ENCODE measurements around the gene RPL21. TPM values are rescaled to one million over a fixed set of nuclear protein-coding genes. Genes with fewer than 3 reads are reported as not detected.
A peak's percentile ranks its signal among the peaks of the same experiment; 100 is the strongest.

Gene RPL21
- total and polyA plus RNA-seq, 2 donors (not counting 1 experiment from before 2014, with no cell fraction given) = 1,937 to 2,245 TPM

DNA sequence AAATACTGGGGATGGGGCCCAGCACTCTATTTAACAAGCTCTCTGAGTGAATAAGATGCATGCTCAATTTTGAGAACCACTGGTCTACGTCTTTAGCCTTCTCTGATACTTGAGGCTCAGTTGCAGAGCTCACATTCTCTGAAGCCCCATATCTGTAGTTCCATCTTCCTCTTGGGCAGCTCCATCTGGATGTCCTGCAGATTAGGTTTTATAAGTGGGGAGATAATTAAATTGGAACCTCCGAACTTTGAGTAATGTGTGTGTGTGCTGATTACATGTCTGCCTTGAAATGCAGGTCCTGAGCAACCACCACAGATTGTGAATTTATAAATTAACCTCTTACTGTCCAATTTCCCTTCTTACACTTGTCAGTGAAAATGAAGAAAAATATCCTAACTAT lies 12.1 kb downstream of the RPL21 start:
- CTCF ChIA-PET = interaction anchor here (1.2 to 1.3 kb wide), 2 partner anchors 99 kb away, joined by 3 read pairs; no protein-coding TSS in a partner anchor
- Histone ChIP-seq H2AFZ (ENCODE audit: insufficient read depth, low read depth, low read length, poor library complexity, severe bottlenecking) (no peak overlapping the region), H3K4me3 (ENCODE audit: control extremely low read depth in 1 of 5, extremely low read depth in 1 of 5, insufficient read depth in 1 of 5, low read depth in 2 of 5, low read length in 4 of 5) (no peak overlapping the region), H3K79me2 (ENCODE audit: control insufficient read depth, insufficient read depth, low read length) (peaks cover 23% of the 10 kb centered on the region), H3K27ac (ENCODE audit: low read length in 2 of 2) (no peak overlapping the region), H3K36me3 (replicated peaks in 1 of 2; ENCODE audit: control extremely low read depth in 1 of 2, control insufficient read depth in 1 of 2, extremely low read depth in 1 of 2, insufficient read depth in 2 of 2, low read length in 1 of 2) (peaks cover 0 to 15% of the 10 kb centered on the region in 2 experiments), H3K27me3 (replicated peaks in 1 of 4; ENCODE audit: control extremely low read depth in 1 of 4, control insufficient read depth in 3 of 4, insufficient read depth in 4 of 4, low read length in 3 of 4) (no peaks in the 10 kb centered on the region), H3K4me2 (replicated peaks; ENCODE audit: low read depth, low read length, poor library complexity, severe bottlenecking) (no peak overlapping the region), H3K4me1 (ENCODE audit: control insufficient read depth in 2 of 2, insufficient read depth in 2 of 2, low read length in 2 of 2) (peaks cover 22 to 28% of the 10 kb centered on the region in 2 donors), H3K9ac (ENCODE audit: low read length) (no peak overlapping the region), H4K20me1 (ENCODE audit: control insufficient read depth, insufficient read depth, low read length, poor library complexity, severe bottlenecking) (no peaks in the 10 kb centered on the region), H3K9me3 (ENCODE audit: control extremely low read depth in 1 of 3, control insufficient read depth in 2 of 3, insufficient read depth in 1 of 3, low read length in 2 of 3) (no peaks in the 10 kb centered on the region)
- Mint-ChIP-seq H3K27ac (peak overlapping the region; percentile 41), H3K4me3 (no peak overlapping the region), H3K27me3 (no peaks in the 10 kb centered on the region), H3K9me3 (ENCODE audit: insufficient read depth) (no peaks in the 10 kb centered on the region), H3K4me1 (peaks cover 67% of the 10 kb centered on the region)
- TF ChIP-seq, protein P1, sequence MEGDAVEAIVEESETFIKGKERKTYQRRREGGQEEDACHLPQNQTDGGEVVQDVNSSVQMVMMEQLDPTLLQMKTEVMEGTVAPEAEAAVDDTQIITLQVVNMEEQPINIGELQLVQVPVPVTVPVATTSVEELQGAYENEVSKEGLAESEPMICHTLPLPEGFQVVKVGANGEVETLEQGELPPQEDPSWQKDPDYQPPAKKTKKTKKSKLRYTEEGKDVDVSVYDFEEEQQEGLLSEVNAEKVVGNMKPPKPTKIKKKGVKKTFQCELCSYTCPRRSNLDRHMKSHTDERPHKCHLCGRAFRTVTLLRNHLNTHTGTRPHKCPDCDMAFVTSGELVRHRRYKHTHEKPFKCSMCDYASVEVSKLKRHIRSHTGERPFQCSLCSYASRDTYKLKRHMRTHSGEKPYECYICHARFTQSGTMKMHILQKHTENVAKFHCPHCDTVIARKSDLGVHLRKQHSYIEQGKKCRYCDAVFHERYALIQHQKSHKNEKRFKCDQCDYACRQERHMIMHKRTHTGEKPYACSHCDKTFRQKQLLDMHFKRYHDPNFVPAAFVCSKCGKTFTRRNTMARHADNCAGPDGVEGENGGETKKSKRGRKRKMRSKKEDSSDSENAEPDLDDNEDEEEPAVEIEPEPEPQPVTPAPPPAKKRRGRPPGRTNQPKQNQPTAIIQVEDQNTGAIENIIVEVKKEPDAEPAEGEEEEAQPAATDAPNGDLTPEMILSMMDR (IDR thresholded peaks at IDR 0.05) = no peak
- TF ChIP-seq EZH2 (IDR thresholded peaks at IDR 0.05; ENCODE audit: borderline replicate concordance, insufficient read depth, low read depth, low read length, poor library complexity, severe bottlenecking) = no peak
- no peak for DNase-seq
- no CpG with 5 or more reads among the region's 2 CpGs for WGBS (ENCODE audit: insufficient coverage)
- POLR2A ChIA-PET = interaction anchor here (0.6 kb wide), 2 partner anchors 11 to 93 kb away, joined by 3 to 8 read pairs; no protein-coding TSS in a partner anchor
- intact Hi-C loops (cut with micrococcal nuclease) = loop anchor here (10.0 kb wide), 1 partner anchor 781 kb away; no protein-coding TSS in a partner anchor
- ATAC-seq (ENCODE audit: low read depth) = no peak

DNA sequence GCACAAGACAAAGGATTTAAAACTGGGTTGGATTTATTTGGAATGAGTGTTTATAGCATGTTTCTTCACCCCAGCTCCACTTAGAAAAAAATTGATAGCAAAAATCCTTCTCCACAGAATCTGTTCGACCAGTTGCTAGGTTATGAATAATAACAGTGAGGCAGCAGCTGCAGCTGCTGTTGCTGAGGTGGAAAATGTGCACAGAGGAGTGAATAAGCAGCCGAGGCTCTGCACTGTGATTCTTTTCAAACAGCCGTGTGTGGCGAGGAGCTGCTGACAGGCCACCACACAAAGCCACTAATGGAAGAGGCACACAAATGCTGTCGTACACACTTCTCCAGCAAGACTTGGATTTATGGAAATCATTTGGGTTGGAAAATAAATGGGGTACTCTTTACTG lies 12.8 kb downstream of the RPL21 start:
- Histone ChIP-seq H3K27ac (ENCODE audit: low read length in 2 of 2) (peak overlapping the region in 1 of 2 donors; percentile 28), H3K4me3 (ENCODE audit: control extremely low read depth in 1 of 5, extremely low read depth in 1 of 5, insufficient read depth in 1 of 5, low read depth in 2 of 5, low read length in 4 of 5) (no peak overlapping the region), H4K20me1 (ENCODE audit: control insufficient read depth, insufficient read depth, low read length, poor library complexity, severe bottlenecking) (no peaks in the 10 kb centered on the region), H3K27me3 (replicated peaks in 1 of 4; ENCODE audit: control extremely low read depth in 1 of 4, control insufficient read depth in 3 of 4, insufficient read depth in 4 of 4, low read length in 3 of 4) (no peaks in the 10 kb centered on the region), H3K9ac (ENCODE audit: low read length) (no peak overlapping the region), H3K9me3 (ENCODE audit: control extremely low read depth in 1 of 3, control insufficient read depth in 2 of 3, insufficient read depth in 1 of 3, low read length in 2 of 3) (no peaks in the 10 kb centered on the region), H3K79me2 (ENCODE audit: control insufficient read depth, insufficient read depth, low read length) (peaks cover 23% of the 10 kb centered on the region), H3K4me2 (replicated peaks; ENCODE audit: low read depth, low read length, poor library complexity, severe bottlenecking) (no peak overlapping the region), H3K36me3 (replicated peaks in 1 of 2; ENCODE audit: control extremely low read depth in 1 of 2, control insufficient read depth in 1 of 2, extremely low read depth in 1 of 2, insufficient read depth in 2 of 2, low read length in 1 of 2) (peaks cover 0 to 8% of the 10 kb centered on the region in 2 experiments), H3K4me1 (ENCODE audit: control insufficient read depth in 2 of 2, insufficient read depth in 2 of 2, low read length in 2 of 2) (peaks cover 22 to 28% of the 10 kb centered on the region in 2 donors), H2AFZ (ENCODE audit: insufficient read depth, low read depth, low read length, poor library complexity, severe bottlenecking) (no peak overlapping the region)
- intact Hi-C loops (cut with micrococcal nuclease) = loop anchor here (10.0 kb wide), 1 partner anchor 781 kb away; no protein-coding TSS in a partner anchor
- DNase-seq (no peak), ATAC-seq (ENCODE audit: low read depth) (no peak)
- peaks cover 60% of the 10 kb centered on the region for H3K4me1 Mint-ChIP-seq
- ChIA-PET CTCF (interaction anchor here (1.2 kb wide), 1 partner anchor 98 kb away, joined by 3 read pairs; no protein-coding TSS in a partner anchor), POLR2A (no interaction called here)
- H3K9me3 Mint-ChIP-seq (ENCODE audit: insufficient read depth) = no peaks in the 10 kb centered on the region
- H3K4me3 Mint-ChIP-seq = no peak overlapping the region
- peak overlapping the region; percentile 22 for H3K27ac Mint-ChIP-seq
- WGBS (ENCODE audit: insufficient coverage) = 70% methylated on average over 4 of the region's 5 CpGs
- TF ChIP-seq EZH2 (IDR thresholded peaks at IDR 0.05; ENCODE audit: borderline replicate concordance, insufficient read depth, low read depth, low read length, poor library complexity, severe bottlenecking) = no peak
- TF ChIP-seq, protein P1 (IDR thresholded peaks at IDR 0.05) = no peak
- no peaks in the 10 kb centered on the region for H3K27me3 Mint-ChIP-seq
